Left cardiac atrium (tissue), 4 donors: Measurements from ENCODE around the gene ARMC10. TPM values are rescaled to one million over a fixed set of nuclear protein-coding genes. Genes with fewer than 3 reads are reported as not detected.

Experiments used
- ATAC-seq, 2 donors: fragments of 200-7000 bp; cut with Tn5 transposase; one replicate each; pipeline ENCODE4 v1.9.1; 2020; ENCODE audit warnings: mild to moderate bottlenecking in 2 of 2, moderate library complexity in 2 of 2
- DNase-seq: peaks from one replicate; pipeline ENCODE4 v3.0.0-alpha.2; 2020
- intact Hi-C, 2 donors: fragments of 100-400 bp; cut with DNase I; formaldehyde crosslinking; loops; one replicate each; pipeline versions ENCODE4 v1.14.1 to v1.15.1; 2022 to 2023
- total RNA-seq, 2 donors: library from RNA; stranded (reverse); fragmentation: NEBNext Ultra II Directional; extraction: Animal tissue kit (Norgen Biotek cat#: 25700); gene quantifications; one replicate each; pipeline ENCODE4 v1.2.1, GENCODE V29; 2021
- donor health status: DM: no; HTN: yes; CAD: no.
- donor health status: DM: no; HTN: yes; CAD: no; lungs with severe emphysema.
- donor health status: DM: yes; HTN: yes; CAD: no.
- donor health status: Dilated cardiomyopathy.

The ARMC10 gene
- total RNA-seq, 2 donors from 2014 or later: 21.2 to 22.7 TPM

- intact Hi-C loops: no loop called here
- DNase-seq (no peak), ATAC-seq (no peak)
These were observed 73.4 kb downstream of the ARMC10 start for GRCh38 chr7:103148131-103148993.

Other genes with a start within 250 kb of the ARMC10 start
- gene LRRC17, start 162.1 kb upstream of the ARMC10 start, total RNA-seq: 1 to 10 TPM; 2.5 to 5.9 TPM
- gene FBXL13, start 344 bp upstream of the ARMC10 start, total RNA-seq: under 1 TPM; 0.65 to 0.68 TPM
- 1 to 10 TPM; 5.3 to 9.7 TPM for gene NAPEPLD, start 74.0 kb downstream of the ARMC10 start, total RNA-seq
- 10 to 100 TPM; 49.2 to 55.9 TPM for gene PMPCB, start 222.3 kb downstream of the ARMC10 start, total RNA-seq